ENCODE data around the gene RNF8.
"Not testable (repeated sequence)": the region's sequence is repeated elsewhere in the genome, so short reads cannot be mapped to it uniquely, and the experiment has no call there.

The RNF8 gene

DNA sequence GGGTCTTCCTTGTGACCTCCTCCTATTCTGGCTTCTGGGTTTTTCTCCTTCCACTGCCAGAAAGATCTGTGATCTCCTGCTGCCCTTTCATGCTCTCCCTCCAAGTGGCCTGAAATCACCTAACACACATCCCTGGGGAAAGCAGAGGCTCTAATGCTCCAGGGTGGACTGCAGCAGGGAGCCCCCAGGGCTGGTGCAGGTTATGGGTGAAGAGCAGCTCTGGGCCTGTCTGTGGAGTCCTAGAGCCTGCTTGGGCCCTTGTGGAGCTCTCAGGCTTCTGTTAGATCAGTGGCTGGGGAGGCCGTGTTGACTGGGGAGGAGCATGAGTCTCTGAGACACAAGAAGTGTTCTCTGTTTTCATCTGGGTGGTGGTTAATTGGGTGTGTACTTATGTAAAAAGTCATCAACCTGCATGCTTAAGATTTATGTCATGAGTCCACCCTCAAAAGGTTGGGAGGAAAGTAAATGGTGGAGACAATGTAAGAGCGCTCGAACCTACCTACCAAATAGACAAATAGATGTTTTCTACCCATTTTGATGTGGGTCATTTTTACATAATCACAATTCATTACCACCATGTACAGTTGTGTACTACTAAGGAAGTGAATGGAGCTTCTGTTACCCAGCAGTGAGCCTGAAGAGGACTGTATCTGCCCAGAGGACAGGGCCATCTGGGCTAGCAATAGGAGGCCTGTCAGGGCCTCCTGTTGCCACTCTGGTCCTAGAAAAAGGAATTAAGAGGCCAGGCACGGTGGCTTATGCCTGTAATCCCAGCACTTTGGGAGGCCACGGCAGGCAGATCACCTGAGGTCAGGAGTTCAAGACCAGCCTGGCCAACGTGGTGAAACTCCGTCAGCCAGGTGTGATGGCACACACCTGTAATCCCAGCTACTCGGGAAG, 32.0 kb upstream of the RNF8 start:
- DNase-seq, result no peak

DNA sequence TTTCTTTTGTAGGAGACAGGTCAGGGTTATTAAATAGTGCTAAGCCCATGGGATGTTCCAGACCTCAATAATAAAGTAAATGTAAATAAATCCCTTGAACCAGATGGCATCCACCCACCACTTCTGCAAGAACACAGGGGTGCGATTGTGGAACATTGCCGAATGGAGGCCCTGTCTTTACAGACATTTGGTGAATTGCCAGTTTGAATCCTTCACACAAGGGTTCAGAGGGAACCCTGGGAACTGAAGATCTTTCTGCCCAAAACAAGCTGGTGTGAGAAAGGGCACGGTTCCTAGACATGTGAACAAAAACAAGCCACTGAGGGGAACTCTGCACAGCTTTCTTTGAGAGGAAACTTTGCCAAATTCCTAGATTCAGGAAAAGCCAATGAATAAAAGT, 30.2 kb upstream of the RNF8 start:
- peak; percentile 81 for DNase-seq

DNA sequence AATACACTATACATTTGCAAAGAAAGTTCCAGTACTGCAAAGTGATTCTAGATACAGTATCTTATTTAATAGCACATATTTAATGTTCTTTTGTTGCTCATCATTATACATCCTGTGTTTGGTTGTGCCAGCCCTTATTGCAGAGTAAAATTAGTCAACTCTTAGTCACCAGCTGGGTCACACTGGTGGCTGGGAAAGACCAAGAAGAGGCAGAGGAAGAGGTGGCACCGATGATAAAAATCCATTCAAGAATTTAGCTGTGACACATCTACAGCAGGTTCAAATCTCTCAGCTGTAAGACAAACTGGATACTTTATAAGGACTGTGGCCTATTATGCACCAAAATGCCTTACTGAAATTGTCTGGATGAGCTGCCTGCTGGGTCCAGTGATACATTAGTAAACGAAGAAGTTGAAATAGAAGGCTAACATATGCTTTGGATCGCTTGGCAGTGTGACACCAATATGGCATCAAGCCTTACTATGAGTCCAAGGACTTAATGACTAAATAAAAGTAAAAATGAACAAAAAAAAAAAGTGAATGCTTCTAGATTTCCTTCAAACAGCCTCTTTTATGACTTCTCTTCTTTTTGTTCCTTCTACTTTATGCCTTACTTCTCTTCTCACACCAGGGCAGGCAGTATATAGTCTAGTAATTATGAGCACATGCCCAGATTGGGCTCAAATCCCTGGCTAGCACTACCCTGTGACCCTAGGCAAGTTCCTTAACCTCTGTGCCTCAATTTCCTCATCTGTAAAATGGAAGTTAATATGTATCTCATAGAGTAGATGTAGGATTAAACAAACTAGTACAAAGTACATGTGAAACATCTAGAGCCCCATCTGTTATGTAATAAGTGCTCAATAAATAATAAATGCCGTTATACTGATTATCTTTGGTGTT, 29.4 kb upstream of the RNF8 start:
- no peak for DNase-seq

DNA sequence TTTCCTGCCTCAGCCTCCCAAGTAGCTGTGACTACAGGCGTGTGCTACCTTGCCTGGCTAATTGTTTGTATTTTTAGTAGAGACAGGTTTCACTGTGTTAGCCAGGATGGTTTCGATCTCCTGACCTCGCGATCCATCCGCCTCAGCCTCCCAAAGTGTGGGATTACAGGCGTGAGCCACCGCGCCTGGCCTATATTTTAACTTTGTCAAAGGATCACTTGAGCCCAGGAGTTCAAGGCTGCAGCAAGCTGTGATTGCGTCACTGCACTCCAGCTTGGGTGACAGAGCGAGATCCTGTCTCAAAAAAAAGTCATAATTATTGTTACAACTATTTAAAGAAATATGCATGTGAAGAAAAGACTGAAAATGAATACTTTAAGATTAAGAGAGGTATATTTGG, 23.4 kb upstream of the RNF8 start:
- DNase-seq, result not testable (repeated sequence)

DNA sequence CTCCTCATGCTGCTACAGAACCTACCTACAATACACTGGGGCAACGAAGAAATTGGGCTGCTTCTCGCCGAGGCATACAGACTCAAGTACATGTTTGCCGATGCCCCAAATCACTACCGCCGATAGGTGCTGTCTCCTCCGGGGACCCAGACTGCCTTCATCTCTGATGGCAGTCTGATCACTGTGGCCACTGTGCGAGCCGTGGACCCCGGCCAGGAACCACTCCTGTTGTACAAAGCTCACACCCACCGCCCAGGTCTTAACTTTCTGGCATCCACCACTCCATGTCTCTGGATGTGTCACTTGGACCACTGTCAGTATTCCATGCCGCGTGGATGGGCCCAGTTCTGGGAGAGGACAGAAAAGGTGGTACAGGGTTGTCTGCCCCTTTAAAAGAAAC, 22.7 kb upstream of the RNF8 start:
- DNase-seq, result no peak

DNA sequence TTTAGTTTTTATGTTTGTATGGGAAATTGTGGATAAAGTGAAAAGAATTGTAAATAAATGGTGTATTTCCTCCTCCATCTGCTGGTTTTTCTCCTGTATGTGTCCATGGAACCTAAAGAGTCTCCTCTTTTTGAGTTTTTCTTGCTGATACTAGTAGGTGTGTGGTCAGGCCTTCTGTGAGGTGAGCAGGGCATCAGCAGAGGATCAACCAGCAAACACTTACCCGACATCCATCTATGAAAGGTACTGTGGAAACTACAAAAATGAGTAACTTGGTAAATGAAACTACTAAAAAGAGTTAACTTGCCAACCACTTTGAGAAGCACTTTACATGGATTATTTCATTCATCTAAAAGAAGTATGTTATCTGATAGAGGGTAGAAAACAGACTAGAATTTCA, 20.9 kb upstream of the RNF8 start:
- no peak for DNase-seq

DNA sequence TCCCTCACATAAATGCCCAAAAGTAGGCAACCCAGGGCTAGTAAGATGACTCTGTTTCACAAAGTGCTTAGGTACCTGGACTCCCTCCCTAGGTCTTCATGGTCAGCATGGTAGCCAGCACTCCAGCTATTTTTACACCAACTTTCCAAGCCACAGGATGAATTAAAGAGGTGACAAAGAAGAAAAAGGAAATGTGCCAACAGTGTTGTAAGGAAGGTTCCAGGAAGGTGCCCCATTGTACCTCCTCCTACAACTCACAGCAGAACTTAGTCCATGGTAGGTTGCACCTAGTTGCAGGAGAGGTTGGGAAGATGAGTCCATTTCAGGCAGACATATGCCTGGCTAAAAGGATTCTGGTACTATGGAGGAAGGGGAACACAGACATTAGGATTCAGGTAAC, 19.7 kb upstream of the RNF8 start:
- no peak for DNase-seq

DNA sequence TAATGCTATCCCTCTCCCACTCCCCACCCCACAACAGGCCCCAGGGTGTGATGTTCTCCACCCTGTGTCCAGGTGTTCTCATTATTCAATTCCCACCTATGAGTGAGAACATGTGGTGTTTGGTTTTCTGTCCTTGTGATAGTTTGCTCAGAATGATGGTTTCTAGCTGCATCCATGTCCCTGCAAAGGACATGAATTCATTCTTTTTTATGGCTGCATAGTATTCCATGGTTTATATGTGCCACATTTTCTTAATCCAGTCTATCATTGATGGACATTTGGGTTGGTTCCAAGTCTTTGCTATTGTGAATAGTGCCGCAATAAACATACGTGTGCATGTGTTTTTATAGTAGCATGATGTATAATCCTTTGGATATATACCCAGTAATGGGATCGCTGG, 15.5 kb upstream of the RNF8 start:
- not testable (repeated sequence) for DNase-seq

DNA sequence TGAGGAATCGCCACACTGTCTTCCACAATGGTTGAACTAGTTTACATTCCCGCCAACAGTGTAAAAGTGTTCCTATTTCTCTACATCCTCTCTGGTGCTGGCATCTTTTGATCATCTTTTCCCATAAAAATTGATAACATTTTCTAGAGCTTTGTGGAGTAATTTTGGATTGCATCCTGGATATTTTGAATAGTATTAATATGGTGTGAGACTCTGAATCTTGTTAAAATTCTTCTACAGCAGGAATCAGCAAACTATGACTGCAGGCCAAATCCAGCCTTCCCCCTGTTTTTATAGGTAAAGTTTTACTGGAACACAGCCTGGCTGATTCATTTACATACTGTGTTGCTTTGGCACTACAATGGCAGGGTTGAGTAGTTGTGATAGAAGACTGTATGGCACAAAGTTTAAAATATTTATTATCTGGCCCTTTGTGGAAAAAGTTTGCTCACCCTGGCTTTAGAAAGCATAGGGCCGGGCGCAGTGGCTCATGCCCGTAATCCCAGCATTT, 15.0 kb upstream of the RNF8 start:
- no peak for DNase-seq

DNA sequence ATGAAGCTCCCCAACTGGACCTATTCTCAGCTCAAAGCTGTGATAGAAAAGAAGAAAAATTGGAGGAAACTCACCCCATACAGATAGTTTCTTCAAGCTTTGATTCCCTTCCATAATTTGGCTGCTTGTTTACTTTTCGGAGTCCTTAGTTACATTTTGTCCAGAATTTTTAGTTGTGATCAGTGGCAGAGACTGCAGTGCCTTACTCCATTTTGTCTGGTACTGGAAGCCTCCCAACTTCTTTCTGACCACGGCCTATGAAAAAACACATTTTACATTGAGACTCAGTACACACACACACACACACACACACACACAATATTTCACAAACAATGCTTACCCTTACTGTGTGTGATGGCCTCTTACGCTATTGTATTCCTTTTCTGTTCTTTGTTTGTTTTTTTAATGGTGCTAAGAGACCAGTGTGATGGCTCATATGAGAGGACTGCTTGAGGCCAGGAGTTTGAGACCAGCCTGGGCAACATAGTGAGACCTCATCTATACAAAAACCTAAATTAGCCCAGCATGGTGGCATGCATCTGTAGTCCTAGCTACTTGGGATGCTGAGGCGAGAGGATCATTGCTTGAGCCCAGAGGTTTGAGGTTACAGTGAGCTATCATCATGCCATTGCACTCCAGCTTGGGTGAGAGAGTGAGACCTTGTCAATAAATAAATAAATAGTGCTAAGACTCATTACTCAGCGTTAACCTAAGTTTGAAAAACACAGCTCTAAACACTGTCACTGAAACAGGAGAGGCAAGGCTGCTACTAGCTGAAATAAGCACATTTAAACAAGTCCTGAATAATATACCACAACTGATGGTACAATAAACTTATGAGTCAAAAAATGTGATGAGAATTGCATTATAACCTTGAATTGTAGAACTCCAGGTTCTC, 13.8 kb upstream of the RNF8 start:
- DNase-seq, result no peak

DNA sequence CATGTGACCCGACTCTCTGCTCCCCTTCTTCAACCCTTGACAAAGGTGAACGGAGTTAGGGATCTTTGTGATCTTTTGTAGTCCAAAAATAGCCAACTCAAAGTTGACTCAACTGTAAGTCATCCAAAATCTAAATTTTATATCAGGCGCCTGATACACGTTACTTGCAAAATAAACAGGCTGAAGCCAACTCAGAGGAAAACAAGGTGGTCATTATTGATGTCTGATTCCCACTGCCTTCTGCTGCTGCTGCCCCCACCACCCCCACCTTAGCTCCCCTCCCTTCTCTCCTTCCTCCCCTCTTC, 13.2 kb upstream of the RNF8 start:
- DNase-seq, result no peak

DNA sequence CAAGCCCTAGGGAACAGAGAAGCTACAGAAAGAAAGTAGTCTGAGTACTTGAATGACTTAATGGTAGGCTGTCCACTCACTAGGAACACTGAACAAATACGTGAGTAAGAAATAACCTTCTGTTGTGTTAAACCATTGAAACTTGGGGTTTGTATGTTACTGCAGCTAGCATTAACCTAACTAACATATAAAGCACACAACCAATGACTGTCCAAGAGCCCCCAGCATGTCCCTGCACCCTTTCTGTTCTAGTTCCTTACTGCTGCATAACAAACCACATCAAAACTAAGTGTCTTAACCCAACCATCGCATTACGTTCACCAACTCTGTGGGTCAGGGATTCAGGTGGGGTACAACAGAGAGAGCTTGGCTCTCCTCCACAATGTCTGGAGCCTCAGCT, 10.5 kb upstream of the RNF8 start:
- no peak for DNase-seq

DNA sequence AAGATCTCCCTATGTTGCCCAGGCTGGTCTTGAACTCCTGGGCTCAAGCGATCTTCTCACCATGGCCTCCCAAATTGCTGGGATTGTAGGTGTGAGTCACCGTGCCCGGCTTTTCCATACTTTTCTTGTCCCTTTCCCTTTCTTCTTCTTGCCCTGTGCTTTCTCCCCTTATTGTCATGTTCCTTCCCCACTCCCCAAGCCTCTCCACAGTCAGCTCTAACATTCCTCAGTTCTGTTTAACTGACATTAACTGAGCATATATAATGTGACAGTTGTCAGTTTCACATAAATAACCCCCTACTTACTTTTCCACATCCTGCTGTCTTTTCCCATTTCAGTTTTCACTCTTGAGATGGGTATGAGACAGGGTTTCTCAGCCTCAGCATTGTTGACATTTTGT, 9.5 kb upstream of the RNF8 start:
- no peak for DNase-seq

DNA sequence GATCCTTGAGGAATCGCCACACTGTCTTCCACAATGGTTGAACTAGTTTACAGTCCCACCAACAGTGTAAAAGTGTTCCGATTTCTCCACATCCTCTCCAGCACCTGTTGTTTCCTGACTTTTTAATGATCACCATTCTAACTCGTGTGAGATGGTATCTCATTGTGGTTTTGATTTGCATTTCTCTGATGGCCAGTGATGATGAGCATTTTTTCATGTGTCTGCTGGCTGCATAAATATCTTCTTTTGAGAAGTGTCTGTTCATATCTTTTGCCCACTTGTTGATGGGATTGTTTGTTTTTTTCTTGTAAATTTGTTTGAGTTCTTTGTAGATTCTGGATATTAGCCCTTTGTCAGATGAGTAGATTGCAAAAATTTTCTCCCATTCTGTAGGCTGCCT, 8.0 kb upstream of the RNF8 start:
- not testable (repeated sequence) for DNase-seq

DNA sequence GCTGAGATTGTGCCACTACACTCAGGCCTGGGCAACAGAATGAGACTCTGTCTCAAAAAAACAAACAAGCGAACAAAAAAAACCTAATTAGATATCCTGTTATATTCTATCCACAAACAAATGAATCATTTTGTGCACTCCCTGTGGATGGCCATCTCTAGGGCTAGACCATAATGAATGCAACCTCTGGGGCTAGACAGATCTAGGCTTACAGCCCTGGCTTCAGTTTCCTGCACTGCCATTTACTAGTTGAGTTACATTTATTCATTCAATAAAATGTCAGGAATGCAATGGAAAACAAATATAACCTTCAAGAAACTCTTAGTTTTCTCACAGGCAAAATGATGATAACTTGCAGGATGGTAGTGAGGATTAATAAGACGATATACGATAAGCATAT, 6.6 kb upstream of the RNF8 start:
- DNase-seq, result no peak

DNA sequence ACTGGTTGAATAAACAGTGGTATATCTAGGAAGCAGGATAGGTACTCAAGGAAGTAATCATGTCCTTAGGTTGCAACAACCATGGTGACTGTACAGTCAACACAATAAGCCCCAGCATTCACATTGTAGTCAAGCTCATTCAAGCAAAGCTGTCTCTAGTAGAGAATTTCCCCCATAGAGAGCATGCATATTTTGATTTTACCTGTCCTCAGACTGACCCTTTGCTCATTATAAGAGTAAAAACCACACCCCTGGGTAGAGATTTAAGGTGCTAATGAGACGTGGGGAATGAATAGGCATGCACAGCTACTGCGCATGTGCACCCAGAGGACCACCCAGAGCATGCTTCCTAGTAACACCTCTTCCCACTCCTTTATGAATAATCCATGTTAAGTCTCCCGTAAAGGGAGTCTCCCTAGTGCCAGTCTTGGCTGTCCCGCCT, 6.1 kb upstream of the RNF8 start:
- DNase-seq, result peak; percentile 78

DNA sequence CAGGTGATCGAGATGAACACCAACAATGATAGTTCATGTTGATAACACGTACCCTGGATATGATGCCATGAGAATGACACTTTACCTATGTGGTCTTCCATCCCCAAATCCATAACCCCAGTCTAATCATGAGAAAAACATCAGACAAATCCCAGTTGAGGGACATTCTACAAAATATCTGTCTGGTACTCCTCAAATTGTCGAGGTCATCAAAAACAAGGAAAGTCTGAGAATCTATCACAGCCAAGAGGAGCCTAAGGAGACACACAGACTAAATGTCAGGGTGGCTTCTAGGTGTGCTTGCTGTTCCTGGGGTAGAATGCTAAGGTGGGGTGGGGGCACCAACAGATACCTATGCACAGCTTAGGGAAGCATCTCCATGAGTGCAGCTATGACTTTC, 2.8 kb upstream of the RNF8 start:
- DNase-seq, result no peak

DNA sequence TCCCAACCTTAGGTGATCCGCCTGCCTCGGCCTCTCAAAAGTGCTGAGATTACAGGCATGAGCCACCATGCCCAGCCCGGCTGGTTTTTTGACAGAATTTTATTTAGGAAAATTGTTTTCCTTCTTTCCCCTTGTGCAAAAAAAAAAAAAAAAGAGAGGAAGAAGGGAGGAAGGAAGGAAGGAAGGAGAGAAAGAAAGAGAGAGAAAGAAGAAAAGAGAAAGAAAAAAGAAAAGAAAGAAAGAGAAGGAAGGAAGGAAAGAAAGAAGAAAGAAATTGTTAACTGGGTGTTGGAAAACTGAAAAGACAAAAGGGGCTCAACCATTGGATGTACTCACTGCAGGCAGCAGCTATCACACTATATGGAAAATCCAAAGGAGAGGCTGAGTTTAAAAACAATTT, 1.4 kb upstream of the RNF8 start:
- no peak for DNase-seq

DNA sequence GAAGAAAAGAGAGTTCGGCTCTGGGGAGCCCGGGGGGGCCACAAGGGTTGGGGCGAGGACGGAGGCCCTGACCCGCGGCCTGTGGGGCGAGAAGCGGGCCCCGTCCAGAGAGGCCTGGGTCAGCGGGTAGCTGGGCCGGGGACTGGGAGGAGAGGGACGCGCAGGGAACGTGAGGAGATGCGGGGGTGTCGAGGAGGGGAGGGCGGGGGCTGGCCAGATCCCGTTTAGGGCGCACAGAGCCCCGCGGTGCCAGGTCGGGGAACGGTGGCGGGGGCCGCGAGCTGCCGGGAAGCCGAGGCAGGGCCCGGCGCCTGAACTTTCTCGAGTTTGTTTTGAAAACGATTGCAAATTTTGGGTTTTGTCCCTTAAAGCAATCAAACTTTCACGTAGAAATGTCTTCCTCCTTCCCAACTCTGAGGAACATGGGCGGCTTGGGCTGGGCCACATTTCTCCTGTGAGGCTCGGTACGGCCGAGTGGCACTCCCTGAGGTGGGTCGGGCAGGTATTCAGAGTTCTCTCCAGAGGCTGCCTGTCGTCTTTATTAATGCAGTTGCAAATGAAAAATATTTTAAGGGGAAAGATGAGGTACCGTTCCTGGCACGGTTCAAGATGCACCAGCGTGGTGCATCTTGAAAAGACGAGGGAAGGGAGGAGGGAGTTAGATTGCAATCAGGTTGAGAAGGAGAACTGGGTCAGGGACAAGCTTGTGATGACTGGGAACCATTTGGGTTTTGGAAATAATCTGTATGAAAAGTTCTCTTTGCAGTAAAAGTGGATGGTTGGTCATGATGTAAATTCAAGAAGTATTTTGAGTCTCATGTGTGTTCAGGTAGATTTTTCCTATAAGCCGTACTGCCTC, 972 bp downstream of the RNF8 start:
- no peak for DNase-seq

DNA sequence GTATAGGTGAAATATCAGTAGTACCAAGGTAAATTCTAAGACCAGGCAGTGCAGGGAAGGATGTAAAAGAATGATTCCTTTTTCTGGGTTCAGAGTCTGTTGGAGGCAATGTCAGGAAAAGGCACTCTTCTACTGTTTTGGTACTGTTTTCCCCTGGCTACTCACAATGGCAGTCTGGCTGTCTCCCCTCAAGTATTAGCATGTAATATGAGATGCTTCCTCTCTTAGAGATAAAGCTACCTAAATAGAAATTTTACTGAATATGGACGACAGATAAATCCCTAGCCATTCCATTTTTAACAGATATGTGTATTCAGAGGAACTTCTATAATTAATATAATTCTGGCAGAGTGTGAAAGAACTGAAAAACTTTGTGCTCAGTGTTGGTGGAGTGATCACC, 3.5 kb downstream of the RNF8 start:
- DNase-seq, result no peak

DNA sequence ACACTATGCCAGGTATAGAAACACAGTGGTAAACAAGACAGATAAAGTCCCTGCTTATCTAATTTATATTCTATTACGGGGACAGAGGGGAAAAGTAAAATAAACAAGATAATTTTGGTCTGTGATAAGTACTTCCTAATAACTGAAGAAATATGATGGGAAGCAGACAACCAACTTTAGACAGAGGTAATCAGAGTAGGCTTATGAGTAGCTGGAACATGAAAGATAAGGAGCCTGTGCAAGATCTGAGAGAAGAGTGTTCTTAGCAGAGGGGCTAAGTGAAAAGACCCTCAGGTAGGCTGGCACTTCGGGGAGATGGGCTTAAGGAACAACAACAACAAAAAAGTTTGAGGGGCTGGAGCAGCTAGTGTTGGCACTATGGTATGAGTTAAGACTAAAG, 4.1 kb downstream of the RNF8 start:
- DNase-seq, result no peak

DNA sequence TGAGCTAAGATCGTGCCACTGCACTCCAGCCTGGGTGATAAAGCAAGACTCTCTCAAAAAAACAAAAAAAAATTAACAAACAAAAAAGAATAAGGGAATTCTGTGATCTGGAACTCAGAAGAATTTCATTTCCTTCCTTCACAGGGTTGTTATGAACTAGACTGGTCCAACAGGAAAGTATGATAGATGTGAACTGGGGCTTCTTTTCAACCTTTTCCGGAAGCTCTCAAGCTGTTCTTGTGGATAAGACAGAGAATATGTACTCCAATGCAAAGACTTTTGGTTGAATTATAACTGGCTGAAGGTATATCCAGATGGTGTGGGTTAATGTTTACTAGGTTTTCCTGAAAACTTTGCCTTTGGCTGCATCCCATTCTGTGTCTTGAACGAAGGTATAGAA, 5.3 kb downstream of the RNF8 start:
- no peak for DNase-seq
